DOHH2 (cell line): Measurements from ENCODE around the gene SESTD1.

ENCODE experiments used
- H3F3A ChIP-seq: fragments of 200-600 bp; sonication (generic), shearing (Covaris generic); 2 replicates; pipeline ENCODE4 v1.6.0; 2016; ENCODE audit warnings: antibody characterized with exemption, mild to moderate bottlenecking; ENCODE audit not compliant: control insufficient read depth, insufficient read depth
- H3K27ac ChIP-seq: fragments of 200-600 bp; sonication (generic); 2 replicates; pipeline ENCODE4 v1.5.1; 2014; ENCODE audit warnings: low read depth, mild to moderate bottlenecking, low read length, moderate library complexity
- H3K27me3 ChIP-seq: fragments of 200-600 bp; sonication (generic); 2 replicates; pipeline ENCODE4 v1.6.1; 2014; ENCODE audit warnings: mild to moderate bottlenecking, low read length, mixed read lengths; ENCODE audit not compliant: control insufficient read depth
- H3K36me3 ChIP-seq: fragments of 200-600 bp; sonication (generic); 2 replicates; pipeline ENCODE4 v1.6.1; 2014; ENCODE audit warnings: mild to moderate bottlenecking, low read length, moderate library complexity, mixed read lengths; ENCODE audit not compliant: control insufficient read depth
- H3K4me1 ChIP-seq: fragments of 200-600 bp; sonication (generic); 2 replicates; pipeline ENCODE4 v1.6.1; 2014; ENCODE audit warnings: mild to moderate bottlenecking, low read length, mixed read lengths; ENCODE audit not compliant: control insufficient read depth
- H3K4me2 ChIP-seq: fragments of 200-600 bp; sonication (generic); 2 replicates; pipeline ENCODE4 v1.6.0; 2014; ENCODE audit warnings: mild to moderate bottlenecking, low read length, moderate library complexity
- H3K4me3 ChIP-seq: fragments of 200-600 bp; sonication (generic); 2 replicates; pipeline ENCODE4 v1.5.1; 2014; ENCODE audit warnings: mild to moderate bottlenecking, low read length, mixed read lengths
- H3K79me2 ChIP-seq: fragments of 200-600 bp; sonication (generic); 2 replicates; pipeline ENCODE4 v1.6.1; 2014; ENCODE audit warnings: mild to moderate bottlenecking, low read length, mixed read lengths; ENCODE audit not compliant: control insufficient read depth
- H3K9me2 ChIP-seq: fragments of 200-600 bp; sonication (generic); replicated peaks from 2 replicates; pipeline ENCODE4 v1.6.1; 2014; ENCODE audit warnings: mild to moderate bottlenecking, low read length, mixed read lengths; ENCODE audit not compliant: control insufficient read depth
- H3K9me3 ChIP-seq: fragments of 200-600 bp; sonication (generic); 2 replicates; pipeline ENCODE4 v1.6.1; 2014; ENCODE audit warnings: antibody characterized with exemption, low read length, mixed read lengths; ENCODE audit not compliant: control insufficient read depth, insufficient read depth
- H4K20me1 ChIP-seq: fragments of 200-600 bp; sonication (generic); 2 replicates; pipeline ENCODE4 v1.6.0; 2014; ENCODE audit warnings: low read depth, mild to moderate bottlenecking, antibody characterized with exemption, low read length, moderate library complexity; ENCODE audit not compliant: control insufficient read depth, insufficient read depth
- EZH2phosphoT487 ChIP-seq: fragments of 200-600 bp; sonication (generic); IDR thresholded peaks from 2 replicates; pipeline ENCODE4 v1.6.1; 2017; ENCODE audit warnings: borderline replicate concordance, mild to moderate bottlenecking, antibody characterized with exemption, low read length, moderate library complexity, mixed read lengths
- TF ChIP-seq, protein P1 (sequence below): fragments of 200-600 bp; sonication (generic); IDR thresholded peaks from one replicate; pipeline ENCODE4 v1.5.1; 2014; ENCODE audit warnings: antibody characterized with exemption, mild to moderate bottlenecking, low read depth, low read length; ENCODE audit not compliant: poor library complexity, severe bottlenecking

Gene SESTD1

DNA sequence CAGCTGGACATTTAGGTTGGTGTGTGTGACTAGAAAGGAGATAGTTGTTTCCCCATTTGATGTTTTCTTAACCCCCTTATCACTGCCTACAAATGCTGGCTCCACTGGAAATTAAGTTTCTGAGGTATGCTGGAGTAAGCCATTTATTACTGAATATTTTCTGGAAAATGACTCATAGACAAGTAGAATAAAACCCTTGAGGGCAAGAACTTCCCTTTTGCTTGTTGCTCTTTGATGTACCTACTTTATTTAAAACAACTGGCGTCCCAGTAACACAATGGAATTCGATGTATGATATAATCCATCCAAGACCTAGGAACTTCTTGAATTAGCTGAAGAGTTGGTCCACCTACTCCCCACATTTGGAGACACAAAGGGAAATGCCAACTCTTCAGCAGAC is 33.3 kb upstream of the SESTD1 start:
- no peaks in the 10 kb centered on the region for H4K20me1 ChIP-seq
- H3K9me3 ChIP-seq: no peaks in the 10 kb centered on the region
- no peaks in the 10 kb centered on the region for H3K9me2 ChIP-seq
- H3K4me1 ChIP-seq: no peaks in the 10 kb centered on the region
- H3K79me2 ChIP-seq: no peaks in the 10 kb centered on the region
- no peak overlapping the region for H3K4me2 ChIP-seq
- no peaks in the 10 kb centered on the region for H3K36me3 ChIP-seq
- no peaks in the 10 kb centered on the region for H3K27me3 ChIP-seq
- no peak overlapping the region for H3K27ac ChIP-seq
- H3F3A ChIP-seq: no peaks in the 10 kb centered on the region
- H3K4me3 ChIP-seq: no peak overlapping the region
- TF ChIP-seq EZH2phosphoT487: no peak
- TF ChIP-seq, protein P1, sequence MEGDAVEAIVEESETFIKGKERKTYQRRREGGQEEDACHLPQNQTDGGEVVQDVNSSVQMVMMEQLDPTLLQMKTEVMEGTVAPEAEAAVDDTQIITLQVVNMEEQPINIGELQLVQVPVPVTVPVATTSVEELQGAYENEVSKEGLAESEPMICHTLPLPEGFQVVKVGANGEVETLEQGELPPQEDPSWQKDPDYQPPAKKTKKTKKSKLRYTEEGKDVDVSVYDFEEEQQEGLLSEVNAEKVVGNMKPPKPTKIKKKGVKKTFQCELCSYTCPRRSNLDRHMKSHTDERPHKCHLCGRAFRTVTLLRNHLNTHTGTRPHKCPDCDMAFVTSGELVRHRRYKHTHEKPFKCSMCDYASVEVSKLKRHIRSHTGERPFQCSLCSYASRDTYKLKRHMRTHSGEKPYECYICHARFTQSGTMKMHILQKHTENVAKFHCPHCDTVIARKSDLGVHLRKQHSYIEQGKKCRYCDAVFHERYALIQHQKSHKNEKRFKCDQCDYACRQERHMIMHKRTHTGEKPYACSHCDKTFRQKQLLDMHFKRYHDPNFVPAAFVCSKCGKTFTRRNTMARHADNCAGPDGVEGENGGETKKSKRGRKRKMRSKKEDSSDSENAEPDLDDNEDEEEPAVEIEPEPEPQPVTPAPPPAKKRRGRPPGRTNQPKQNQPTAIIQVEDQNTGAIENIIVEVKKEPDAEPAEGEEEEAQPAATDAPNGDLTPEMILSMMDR: no peak

DNA sequence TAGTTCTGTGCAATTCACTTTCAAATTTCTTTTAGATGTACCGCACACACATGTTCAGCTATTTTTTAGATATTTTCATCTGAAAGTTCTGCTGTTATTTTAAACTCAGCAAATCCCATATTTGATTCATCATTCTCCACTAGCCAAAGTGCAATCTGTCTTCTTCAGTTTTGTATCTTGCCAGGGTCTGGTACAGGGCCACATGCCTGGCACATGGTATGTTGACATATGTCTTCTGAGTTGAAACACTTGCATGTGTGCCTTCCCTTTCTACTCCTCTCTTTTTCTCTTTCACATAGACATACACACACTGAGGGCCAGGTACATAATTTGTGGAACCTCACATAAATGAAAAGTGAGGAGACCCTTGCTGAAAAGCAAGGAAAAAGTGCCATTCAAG is 25.7 kb upstream of the SESTD1 start:
- H3K4me1 ChIP-seq: no peaks in the 10 kb centered on the region
- no peaks in the 10 kb centered on the region for H3K27me3 ChIP-seq
- H3K79me2 ChIP-seq: no peaks in the 10 kb centered on the region
- no peaks in the 10 kb centered on the region for H3K36me3 ChIP-seq
- H3K9me2 ChIP-seq: no peaks in the 10 kb centered on the region
- TF ChIP-seq, protein P1: no peak
- TF ChIP-seq EZH2phosphoT487: no peak
- no peaks in the 10 kb centered on the region for H3F3A ChIP-seq
- H3K27ac ChIP-seq: no peak overlapping the region
- no peak overlapping the region for H3K4me3 ChIP-seq
- no peaks in the 10 kb centered on the region for H3K9me3 ChIP-seq
- H3K4me2 ChIP-seq: no peak overlapping the region
- H4K20me1 ChIP-seq: no peaks in the 10 kb centered on the region

DNA sequence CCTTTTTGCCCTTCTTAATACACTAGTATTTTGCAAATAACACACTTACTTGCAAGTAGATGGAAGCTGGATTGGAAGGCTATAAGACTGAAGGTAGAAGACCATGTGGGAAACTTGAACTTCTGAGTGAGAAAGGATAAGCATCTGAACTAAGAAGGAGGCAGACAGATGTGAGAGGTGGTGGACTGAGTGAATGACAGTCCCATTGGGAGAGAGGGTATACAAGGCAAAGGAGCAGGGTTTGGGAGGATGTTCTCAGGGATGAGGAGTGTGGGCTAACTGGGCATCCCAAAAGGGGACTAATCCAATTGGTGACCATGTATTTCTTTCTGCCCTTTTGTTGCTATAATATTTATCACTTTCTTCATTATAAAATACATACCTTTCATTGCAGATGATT is 20.4 kb upstream of the SESTD1 start:
- TF ChIP-seq, protein P1: no peak
- no peak for TF ChIP-seq EZH2phosphoT487
- Histone ChIP-seq H3K9me2 (no peaks in the 10 kb centered on the region), H3K36me3 (no peaks in the 10 kb centered on the region), H4K20me1 (no peaks in the 10 kb centered on the region), H3F3A (no peaks in the 10 kb centered on the region), H3K4me1 (no peaks in the 10 kb centered on the region), H3K79me2 (no peaks in the 10 kb centered on the region), H3K4me2 (no peak overlapping the region), H3K27me3 (no peaks in the 10 kb centered on the region), H3K4me3 (no peak overlapping the region), H3K27ac (no peak overlapping the region), H3K9me3 (no peaks in the 10 kb centered on the region)
